ENCODE measurements around the gene RAMP1.
"Not testable (repeated sequence)": the region's sequence is repeated elsewhere in the genome, so short reads cannot be mapped to it uniquely, and the experiment has no call there.

Gene RAMP1

DNA sequence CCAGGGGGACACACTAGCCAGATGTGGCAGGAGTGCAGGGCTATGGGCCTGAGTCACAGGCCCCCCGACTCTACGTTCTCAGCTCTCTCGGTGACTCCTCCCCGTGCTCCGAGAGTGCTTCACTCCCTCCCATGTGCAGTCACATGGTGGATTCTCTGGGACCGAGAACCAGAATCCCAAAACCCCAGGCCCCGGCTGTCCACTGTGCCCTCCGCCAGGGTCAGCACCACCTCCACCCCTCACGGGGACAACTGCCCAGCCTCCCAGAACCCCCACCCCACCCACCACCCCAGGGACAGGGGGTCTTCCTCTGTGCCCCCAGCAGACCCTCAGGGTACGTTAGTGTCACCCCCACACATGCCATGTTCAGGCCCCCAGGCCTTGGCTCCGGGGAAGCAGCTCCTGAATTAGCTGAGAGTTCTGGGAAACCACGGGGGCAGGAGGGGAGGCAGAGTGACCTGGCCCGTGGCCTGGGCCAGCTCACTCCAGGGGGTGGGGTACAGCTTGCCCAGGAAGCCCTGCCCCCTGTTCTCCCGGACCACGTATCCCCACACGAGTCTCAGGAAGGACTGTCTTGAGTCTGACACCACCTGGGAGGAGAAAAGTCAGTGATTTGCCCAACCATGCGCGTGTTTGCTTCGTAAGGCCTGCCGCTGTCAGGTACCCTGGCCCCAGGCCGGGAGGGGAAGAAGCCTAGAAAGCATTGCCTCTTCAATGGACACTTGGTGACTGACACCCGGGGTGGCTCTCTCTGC lies 4.4 kb downstream of the RAMP1 start:
- no peak for DNase-seq

- no peak for DNase-seq
Observed at GRCh38 chr2:237864444-237864931, 5.1 kb downstream of the RAMP1 start.

DNA sequence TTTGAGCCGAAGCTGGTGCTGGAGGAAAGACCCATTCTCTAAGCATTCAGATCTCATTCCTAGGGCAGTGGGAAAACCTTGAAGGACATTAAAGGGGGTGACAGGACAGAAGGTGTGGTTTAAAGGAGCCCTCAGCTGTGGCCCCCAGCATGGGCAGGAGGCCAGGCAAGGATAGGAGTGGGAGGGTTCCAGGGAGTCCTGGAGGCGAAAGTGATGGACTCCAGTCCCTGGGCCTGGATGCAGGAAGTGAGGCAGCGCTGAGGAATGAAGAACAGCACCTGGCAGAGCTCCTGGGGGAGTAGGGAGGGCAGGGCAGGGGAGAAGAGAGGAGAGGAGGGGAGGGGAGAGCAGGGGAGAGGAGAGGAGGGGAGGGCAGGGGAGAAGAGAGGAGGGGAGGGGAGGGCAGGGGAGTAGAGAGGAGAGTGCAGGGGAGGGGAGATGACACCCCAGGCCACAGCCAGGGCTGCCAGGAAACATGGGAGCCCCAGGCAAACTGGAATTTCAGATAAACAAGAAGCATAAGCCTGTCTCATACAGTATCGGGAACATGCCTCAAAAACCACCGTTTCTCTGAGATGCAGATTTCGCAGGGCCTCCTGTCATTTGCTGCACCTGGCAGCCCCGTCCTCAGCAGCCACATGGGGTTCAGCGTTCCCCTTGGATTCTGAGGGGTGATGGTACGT lies 5.7 kb downstream of the RAMP1 start:
- DNase-seq: no peak

DNA sequence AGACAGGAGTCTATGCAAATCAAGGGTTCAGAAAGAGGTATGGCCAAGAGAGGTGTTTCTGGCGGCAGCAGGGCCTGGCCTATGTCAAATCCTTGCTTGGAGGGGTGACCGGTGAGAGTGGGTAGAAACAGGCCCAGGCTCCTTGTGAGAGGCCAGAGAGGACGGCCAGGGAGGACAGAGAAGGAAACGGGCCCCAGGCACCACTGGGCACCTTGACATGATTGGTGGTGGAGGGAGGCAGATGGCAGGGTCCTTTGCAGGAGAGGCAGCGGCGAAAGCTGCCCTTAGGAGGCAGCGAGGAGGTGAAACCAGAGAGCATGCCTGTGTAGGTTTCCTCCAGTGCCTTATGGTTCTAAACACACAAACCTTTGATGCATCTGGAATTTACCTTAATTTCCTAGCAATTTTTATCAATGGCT lies 6.2 kb downstream of the RAMP1 start:
- no peak for DNase-seq

DNA sequence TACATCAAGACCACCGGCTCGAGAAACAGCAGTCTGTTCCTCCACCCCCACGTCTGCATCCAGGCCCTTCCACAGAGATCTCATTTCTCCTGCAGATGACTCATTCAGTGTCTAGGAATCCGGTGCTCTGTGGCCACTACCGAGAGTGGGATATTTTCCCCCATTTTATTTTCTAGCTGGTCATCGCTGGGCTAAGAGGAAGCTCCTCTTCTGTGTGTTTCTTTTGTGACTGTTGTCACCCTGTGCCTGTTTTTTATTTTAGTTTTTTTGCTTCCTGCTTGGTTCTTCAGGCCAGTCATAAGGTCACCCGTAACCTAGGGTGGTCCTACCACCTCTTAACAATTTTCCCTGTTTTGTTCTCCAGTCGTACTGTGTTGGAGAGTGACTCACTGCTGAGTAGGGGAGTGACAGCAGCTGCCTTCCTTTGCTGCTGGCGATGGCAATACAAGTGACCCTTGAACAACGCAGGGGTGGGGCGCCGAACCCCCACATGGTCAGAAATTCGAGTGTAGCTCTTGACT lies 6.7 kb downstream of the RAMP1 start:
- DNase-seq: no peak

DNA sequence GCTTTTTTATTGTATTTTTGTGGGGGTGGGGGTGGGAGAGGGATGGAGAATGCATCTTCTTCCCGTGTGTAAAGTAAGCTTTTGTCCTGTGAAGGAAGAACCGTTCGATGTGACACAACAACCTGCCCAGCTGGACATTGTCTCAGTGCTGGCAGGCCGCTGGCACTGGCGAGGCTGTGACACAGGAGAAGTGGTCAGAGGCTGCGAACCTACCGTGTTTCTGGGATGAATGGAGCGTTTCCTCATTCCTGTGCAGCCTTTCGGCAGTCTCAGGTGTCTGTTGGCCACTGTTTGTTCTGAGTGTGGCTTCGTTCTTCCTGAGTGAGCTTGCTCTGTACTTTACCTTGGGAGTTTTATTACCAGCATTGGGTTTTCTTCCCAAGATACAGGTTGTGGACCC lies 8.0 kb downstream of the RAMP1 start:
- no peak for DNase-seq

DNA sequence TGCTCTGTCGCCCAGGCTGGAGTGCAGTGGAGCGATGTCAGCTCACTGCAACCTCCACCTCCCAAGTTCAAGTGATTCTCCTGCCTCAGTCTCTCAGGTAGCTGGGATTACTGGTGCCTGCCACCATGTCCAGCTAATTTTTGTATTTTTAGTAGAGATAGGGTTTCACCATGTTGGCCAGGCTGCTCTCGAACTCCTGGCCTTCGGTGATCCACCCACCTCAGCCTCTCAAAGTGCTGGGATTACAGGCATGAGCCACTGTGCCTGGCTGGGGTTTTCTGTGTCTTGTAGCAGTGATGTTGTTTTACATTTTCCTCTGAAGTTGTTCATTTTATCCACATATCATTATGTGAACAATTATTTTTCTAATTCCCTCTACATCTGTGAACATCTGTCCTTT lies 8.7 kb downstream of the RAMP1 start:
- not testable (repeated sequence) for DNase-seq

DNA sequence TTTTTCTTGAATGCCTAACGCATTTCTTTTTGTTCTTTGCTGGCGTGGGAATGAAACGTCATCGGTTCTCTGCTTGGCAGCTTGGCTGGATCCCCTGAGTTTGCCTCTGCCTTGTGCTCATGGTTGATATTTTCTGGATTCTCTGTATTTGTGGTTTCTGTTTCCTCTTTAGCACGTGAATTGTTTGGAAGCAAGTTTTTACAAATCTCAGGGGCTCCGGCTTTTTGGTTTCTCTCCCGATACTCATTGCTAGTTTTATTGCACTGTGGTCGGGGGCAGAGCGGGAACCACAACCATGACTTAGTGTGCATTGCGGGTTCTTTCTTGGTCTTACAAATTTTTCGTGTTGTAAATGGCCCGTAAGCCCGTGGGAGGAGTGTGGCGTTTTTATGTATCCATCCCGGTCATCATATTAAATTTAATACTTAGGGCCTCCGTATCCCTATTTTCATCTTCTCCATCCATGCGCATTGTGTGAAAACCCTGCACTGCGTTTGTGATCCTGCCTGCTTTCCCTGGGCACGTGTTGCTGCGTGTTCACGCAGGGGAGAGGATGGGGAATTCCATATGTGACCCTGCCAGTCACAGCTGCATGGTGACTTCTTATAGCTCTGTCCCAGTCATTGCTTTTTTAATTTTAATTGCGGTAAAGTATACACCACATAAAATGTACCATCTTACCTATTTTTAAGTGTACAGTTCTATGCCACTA lies 9.4 kb downstream of the RAMP1 start:
- DNase-seq: no peak

- no peak for DNase-seq
Observed at GRCh38 chr2:237869343-237870102, 10.1 kb downstream of the RAMP1 start.

DNA sequence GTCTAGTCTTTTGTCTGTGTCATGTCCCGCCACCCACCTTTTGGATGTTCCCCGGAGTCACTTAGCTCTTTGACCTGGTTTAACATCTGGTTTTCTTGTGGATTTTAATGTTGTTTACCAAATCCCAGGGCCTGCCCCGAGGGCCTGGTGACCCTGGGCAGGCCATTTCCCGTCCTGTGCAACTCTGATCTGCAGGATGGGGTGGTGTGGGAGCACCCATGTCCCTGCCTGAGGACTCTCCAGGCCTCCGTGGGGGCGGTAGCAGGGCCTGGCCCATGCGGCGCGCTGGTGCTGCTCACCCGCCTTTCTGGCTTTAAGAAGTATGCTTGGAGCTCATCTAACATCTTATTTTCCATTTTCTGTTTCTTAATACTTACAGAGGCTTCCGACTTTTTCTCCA lies 10.7 kb downstream of the RAMP1 start:
- no peak for DNase-seq

- DNase-seq: no peak
Observed at GRCh38 chr2:237870754-237871651, 11.6 kb downstream of the RAMP1 start.

- DNase-seq: no peak
Observed at GRCh38 chr2:237872178-237872887, 12.9 kb downstream of the RAMP1 start.

GRCh38 chr2:237873421-237873831 lies 14.0 kb downstream of the RAMP1 start:
- DNase-seq: no peak

DNA sequence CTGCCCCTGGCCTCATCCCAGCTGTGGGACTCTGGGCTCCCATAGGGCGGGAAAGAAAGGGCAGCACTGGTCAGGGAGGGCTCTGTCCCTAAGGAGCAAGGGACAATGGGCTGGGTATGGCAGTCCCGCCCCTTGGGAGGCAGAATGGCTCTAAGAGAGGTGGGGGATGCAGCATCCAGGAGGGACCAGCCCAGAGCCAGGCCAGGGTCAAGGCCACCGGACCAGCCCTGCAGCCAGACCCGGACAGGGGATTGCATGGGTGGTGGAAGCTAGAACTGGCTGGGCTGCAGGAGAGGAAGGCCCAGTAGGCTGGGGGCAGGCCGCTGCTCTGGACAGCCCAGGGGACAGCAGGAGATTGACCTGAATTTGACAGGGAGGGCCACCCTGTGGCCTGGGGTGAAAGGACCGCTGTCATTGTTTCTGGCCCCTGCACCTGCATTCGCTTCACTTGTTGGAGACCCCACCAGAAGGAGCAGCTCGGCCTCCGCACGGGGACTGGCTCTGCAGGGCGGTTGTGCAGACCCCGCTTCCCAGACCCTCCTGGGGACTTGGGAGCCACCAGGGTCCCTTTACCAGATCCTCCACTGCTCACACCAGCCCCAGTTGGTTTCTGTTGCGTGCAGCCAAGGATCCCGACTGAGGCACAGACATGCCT lies 14.6 kb downstream of the RAMP1 start:
- no peak for DNase-seq

DNA sequence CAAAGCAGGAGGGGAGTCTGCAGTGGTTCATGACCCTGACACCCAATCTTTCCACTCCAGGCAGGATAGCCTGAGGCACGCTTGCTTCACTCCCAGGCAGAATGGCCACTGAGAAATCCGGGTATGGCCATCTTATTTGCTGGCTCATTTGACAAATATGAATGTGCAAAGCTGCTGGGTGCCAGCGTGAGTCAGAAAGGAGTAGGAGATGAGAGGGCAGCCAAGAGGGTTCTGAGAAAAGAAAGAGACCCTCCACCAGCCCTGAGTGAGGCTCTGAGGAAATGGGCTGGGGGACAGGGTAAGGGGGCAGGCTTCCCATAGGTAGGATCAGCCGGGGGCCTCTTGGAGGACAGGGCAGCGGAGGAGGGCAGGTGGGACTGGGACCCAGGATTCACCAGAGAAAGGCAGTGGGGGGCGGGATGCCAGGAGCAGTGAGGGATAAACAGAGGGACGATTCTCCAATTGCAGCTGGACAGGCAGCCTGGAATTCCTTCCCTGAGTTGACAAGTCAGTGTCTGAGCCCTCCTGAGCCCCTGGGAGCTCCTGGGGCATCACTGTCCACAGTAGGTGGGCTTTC lies 15.2 kb downstream of the RAMP1 start:
- no peak for DNase-seq

DNA sequence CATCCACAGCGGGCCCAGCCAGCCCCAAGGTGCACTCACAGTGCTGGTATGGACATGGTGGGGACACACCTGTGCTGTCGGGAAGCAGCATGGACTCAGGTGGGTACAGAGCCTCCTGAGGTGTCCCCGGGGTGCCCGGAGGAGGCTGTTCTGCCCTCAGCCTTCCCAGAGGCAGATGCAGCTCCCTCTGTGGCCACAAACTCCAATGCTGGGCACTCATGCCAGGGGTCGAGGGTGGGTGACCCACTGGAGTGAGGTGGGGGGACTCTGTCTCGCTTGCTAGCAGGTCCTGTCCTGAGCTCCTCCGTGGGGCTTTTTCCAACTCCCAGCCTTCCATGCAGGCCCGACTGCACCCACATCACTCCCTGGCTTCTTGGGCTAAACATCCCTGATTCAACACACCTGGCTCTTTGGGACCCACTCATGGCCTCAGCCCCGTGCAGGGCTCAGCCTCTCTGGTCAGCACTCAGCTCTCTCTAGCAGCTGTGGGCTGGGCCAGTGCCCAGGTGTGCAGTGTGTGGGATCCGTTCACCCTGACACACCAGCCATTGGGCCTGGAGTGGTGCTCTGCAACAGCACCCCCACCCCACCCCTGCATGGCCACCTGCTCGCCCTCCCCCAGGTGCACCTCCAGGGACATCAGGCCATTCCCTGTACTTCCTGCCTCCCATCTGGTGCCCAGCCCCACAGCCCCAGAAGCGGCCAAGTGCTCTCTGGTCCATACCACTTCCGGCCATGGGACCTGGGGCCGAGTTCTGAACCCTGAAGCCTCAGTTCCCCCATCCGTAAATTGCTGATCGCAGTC lies 16.0 kb downstream of the RAMP1 start:
- no peak for DNase-seq

DNA sequence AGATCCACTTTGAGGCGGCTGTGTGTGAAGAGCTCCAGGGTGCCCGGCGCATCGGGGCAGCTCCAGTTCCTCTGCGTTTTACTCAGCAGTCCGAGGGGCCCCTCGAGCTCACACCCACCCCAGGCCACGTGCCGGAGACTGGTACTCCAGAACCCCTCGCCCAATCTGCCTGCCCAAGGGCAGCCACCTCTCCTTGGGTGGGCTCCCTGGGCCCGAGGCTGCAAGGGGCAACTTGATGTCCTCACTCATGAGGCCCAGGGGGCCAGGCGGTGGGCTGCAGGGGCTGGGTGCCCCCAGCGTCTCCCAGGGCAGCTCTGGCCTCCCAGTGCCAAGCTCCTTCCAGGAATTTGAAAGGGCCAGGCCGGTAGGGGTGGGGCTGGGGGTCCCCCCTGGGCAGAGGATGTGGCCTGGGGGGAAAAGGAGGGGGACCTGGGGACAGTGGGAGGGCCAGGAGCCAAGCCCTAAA lies 16.7 kb downstream of the RAMP1 start:
- no peak for DNase-seq

DNA sequence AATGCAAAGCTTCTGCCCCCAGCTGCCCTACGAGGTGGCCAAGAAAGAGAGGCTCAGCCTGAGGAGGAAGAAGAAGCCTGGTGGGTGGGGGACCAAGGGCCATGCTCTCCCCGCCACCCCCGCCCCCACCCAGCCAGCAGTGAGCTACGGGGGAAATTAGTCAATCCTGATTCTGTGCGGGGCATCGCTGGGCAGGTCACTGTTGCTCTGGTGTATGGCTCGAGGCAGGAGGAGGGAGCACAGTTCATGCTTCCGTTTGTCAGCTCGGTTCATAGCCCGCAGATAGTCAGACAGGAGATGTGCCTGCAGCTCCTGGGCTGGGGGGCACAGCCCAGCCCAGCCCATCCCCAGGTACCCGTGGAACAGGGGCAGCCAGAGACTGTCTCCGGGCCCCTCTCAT lies 17.1 kb downstream of the RAMP1 start:
- DNase-seq: no peak

GRCh38 chr2:237876951-237877491 lies 17.6 kb downstream of the RAMP1 start:
- no peak for DNase-seq

All from NCI-H2227 treated with DMSO at 0.1 percent for 48 hours (cell line).